ENCODE data around the gene AUTS2.

Gene AUTS2

GRCh38 chr7:69657331-69657730 lies 59.1 kb downstream of the AUTS2 start:
- no peak for DNase-seq

DNA sequence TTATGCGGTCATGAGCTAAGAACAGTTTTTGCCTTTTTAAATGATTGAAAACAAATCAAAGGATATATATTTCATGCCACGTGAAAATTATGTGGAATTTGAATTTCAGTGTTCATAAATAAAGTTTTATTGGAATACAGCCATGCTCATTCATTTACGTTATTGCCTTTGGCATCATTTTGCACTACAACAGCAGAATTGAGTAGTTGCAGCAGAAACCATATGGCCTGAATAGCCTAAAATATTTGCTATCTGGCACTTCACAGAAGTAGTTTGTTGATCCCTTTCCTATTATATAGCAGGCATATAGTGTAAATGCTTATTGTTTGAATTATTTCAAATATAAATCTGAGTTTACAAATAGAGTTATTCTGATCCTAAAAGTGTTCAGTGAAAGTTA lies 59.7 kb downstream of the AUTS2 start:
- peak in 1 of 2 experiments; percentile 8 for DNase-seq

GRCh38 chr7:69659983-69660382 lies 61.7 kb downstream of the AUTS2 start:
- DNase-seq, result no peak

DNA sequence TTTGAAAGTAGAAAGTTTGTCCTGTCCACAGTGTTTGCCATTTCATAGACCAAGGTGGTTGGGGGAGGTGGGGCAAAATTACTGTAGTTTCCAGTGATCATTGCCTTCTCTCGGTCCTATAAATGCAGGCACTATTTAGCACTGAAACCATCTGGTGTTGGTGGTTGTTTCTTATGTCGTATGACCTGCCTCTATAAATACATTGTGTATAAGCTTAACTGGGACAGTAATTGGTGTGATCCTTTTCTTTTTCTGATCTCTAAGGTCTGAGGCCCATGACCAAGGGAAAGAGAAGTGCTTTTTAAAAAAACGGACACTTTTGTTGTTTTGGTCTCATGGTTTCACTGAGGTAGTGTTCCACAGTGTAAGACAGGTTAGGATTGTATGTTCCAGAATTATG lies 63.1 kb downstream of the AUTS2 start:
- DNase-seq, result no peak

GRCh38 chr7:69663911-69664832 lies 65.9 kb downstream of the AUTS2 start:
- DNase-seq, result no peak

DNA sequence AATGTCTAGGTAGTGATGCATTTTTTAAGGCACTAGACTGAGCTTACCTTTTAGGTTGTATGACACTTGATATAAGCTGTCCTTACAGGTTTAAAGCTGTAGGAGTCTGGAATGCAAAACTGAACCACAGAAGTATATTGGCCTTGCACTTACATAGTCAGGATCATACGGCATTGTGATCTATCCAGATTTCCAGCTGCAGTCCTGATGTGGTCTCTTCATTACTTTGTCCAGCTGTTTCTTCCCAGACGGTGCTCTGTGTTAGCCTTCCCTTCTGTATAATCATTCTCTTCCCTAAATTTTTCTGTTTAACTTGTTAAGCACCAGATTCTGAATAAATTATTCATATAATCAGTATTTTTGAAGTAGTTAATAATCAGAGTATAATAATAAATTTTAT lies 67.1 kb downstream of the AUTS2 start:
- no peak for DNase-seq

GRCh38 chr7:69668339-69668870 lies 70.1 kb downstream of the AUTS2 start:
- DNase-seq, result no peak

- peak in 1 of 2 experiments; percentile 11 for DNase-seq
Observed at GRCh38 chr7:69670701-69671100, 72.4 kb downstream of the AUTS2 start.

DNA sequence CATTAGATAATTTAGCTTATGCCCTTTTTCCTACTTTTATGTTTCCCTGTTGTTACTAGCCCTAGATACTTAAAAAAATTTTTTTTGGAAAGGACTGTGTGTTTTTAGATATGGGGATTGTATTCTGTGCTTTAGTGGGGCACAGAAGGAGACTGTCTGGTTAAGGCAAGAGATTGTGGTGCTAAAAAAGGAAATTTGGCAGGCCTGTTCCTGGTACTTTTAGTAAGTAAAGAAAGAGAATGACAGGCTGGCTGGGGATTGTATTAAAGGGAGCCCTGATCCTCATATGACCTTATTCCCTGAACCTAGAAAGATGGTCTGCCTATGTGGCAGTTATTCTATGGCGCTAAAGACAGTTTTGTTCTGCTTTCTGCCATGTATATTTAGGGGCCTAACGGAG lies 74.8 kb downstream of the AUTS2 start:
- no peak for DNase-seq

GRCh38 chr7:69674701-69675182 lies 76.5 kb downstream of the AUTS2 start:
- DNase-seq, result no peak

- no peak for DNase-seq
Observed at GRCh38 chr7:69676247-69676646, 78.0 kb downstream of the AUTS2 start.

DNA sequence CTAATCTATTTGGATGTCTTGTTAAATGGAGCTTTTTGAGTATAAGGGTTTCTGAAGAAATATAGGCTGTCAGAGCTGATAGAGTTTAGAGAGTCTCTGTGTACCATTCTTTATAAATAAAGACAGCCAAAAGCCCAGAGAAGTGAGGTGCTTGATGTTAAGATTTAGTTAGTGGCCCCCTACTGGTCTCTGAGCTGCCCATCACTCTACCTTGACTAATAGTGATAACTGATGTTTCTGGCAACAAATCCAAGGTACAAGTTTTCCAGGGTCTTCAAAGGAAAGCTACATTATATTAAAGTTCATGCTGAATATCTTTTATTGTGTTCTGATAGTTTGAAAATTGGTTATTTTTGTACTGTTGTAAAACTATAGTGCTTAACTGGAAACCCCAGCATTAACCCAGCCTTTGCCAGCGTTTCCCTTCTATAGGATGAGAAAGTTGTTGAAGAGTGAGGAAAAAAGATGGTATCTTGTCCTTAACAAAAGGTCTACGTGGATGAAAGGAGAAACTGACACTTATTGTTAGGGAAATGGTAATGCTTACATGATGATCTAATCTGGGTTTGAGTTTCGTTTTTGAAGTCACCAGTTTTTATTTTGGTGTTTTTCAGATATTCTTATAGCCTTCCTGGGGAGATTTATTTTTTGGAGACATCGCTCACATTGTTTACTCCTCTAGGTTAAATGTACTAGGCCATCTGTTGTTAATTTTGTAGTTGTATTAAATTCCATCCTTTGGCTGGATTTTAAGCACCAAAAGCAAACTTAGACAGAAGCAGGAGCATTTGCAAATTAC lies 79.0 kb downstream of the AUTS2 start:
- DNase-seq, result no peak

- no peak for DNase-seq
Observed at GRCh38 chr7:69677881-69678493, 79.7 kb downstream of the AUTS2 start.

GRCh38 chr7:69678494-69679187 lies 80.4 kb downstream of the AUTS2 start:
- DNase-seq, result no peak

DNA sequence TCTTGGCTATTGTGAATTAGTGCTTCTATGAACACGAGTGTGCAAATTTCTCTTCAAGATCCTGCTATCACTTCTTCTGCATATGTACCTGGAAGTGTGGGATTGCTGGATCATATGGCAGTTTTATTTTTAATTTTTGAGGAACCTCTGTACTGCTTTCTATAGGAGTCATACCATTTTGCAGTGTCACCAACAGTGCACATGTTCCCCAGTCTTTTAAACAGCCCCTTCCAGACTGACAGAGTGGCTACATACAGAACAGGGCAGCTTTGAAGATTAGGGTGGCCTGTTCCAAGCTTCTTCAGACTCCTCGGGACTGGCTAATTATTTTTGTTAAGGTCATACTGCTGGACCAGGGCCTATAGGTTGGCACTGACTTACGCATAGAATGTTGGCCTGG lies 82.9 kb downstream of the AUTS2 start:
- no peak for DNase-seq

DNA sequence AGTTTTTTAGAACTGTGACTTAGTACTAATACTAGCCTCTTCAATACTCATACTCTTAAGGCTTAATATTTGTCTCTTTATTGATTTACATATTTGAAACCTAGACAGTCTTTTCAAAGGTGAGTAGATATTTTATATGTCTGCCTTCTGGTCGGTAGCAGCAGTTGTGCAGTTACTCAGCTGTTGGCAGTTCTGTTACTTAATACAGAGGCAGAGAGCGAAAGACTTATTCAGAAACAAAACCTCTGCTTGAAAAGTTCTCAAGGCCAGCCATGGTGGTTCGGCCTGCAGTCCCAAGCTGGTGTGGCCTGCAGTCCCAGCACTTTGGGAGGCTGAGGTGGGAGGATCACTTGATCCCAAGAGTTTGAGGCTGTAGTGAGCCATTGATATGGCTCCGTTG lies 84.2 kb downstream of the AUTS2 start:
- no peak for DNase-seq

DNA sequence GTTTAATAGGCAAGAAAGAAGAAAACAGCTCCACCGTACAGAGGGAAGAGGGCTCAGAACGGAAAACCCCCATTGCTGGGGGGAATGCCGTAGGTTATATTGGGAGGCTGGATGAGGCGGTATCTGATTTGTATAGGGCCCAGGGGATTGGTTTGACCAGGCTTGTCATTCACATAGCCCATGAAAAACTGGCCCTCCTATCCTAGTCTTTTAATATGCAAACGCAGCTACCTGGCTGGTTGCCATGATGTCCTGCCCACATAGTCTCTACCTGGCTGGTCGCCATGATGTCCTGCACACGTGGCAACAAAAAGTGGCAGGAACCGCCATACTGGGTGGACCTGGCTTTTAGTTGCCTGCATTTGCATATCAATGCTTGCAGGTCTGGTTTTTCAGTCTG lies 84.7 kb downstream of the AUTS2 start:
- peak in 1 of 2 experiments; percentile 20 for DNase-seq

DNA sequence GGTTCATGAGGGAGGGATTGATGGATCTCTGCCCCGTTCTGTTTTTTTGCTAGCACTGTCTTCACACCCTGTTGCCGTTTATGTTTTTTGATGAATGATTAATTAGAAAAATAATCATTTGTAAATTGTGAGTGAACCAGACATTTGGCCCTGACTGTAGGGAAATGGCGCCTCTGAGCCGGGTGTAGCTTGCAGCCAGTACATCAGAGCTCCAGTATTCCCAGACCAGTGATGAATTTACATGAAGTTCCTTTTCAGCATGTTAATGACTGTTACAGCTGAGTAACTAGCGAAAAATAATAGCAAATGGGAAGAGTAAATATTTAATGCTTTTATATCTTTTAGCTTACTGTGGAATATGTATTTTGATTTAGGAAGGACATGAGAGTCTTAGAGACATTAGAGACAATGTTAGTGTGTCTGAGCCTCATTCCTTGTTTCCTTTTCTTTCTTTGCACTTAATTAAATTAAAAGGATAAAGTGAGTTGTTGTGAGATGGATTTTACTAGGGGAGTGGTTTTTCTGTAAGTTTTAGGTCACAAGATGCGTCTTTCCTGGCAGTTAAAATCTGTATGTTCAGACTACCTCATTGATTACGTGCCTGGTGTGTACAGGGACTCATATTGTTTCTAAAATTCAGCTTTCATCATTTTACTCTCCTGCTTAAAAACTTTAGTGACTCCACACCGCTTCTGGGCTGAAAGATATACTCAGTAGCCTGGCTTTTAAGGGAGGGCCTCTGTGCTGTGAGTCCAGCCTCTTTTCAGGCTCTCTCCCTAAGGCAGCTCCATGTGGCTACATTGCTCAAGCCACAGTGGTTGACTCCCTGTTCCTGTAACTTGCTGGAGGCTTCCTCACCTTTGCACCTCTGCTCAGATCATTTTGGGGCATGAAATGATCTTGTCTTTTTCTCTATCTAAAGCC lies 86.4 kb downstream of the AUTS2 start:
- DNase-seq, result no peak

GRCh38 chr7:69685293-69685631 lies 87.0 kb downstream of the AUTS2 start:
- no peak for DNase-seq

GRCh38 chr7:69686366-69686765 lies 88.1 kb downstream of the AUTS2 start:
- DNase-seq, result no peak

DNA sequence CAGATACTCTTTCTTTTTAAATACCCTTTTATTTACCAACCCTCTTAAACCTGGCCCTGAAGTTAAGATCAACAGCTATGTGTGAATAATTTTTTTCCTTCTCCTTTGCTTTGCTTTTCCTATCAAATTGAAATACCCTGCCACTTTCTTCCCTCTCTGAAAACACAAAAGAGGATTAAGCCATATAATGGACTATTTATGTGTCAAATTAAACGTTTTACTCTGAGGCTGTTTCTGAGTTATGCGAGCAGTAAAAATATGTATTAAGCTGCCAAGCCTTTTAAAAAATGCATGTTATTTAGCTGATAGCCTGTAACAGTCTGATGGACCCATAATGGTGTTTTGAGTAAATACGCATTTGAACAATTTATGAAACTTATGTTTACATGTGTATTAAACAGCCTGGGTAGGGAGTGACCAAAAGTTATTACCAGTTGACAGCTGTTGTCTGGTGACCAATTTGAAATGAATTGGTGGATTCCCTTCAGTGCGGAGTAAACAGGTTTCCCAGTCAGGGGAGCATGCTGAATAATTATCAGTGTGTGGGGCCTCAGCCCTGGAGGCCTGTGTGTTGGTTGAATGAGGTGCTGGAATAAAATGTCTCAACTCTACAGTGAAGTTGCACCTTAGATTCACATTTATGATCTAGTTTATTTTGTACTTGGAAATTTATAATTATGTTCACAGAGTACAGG lies 89.6 kb downstream of the AUTS2 start:
- no peak for DNase-seq
